Erythroblast (primary cell): ENCODE data around the gene KRTAP12-4.

Experiments used
- GATA1 ChIP-seq: IDR thresholded peaks from 2 replicates; pipeline ENCODE4 v1.6.1; 2011; ENCODE audit warnings: low read depth, mild to moderate bottlenecking, control low read depth, low read length, moderate library complexity
- POLR2A ChIP-seq: IDR thresholded peaks from 2 replicates; pipeline ENCODE4 v1.6.1; 2011; ENCODE audit warnings: mild to moderate bottlenecking, low read length

DNA sequence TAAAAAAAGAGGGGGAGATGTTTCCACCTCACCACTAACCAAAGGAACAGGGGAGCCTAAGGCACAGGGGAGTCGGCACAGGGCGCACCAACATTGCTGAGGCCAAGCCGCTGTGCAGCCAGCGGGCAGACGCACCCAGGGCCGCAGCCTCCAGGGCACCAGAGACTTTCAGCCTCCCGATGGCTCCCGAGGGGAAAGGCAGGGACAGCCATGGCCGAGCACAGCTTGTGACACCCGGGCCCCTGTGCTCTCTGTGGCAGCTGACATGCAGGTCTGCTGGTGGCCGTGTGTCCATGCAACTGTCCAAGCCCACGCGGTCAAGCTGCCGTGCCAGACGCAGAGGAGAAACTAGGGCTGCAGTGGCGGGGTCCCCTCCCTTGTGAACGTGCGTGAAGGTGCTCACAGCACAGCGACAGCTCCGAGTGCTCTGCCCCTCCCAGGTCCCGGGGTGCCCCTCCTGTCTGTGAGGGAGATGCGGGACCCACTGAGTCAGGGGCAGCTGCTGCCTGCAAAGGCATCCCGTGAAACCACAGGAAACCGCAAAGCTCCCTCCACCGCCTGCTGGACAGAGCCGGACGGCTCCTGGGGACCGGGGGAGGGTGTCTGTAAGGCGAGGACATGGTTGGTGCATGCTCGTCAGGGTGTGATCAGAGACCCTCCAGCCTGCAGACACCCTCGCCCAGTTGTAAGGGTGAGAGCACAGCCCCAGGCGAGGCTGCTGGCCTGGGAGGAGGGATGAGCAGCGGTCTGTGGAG is 5.7 kb downstream of the KRTAP12-4 start:
- TF ChIP-seq POLR2A (no peak), GATA1 (no peak)
